IPS DF 6.9 (cell line): Measurements from ENCODE around the gene LRP1.
A peak's percentile ranks its signal among the peaks of the same experiment; 100 is the strongest.

Experiments used
- DNase-seq: peaks from one replicate; pipeline ENCODE4 v3.0.0-alpha.2; 2013; ENCODE audit warnings: low read depth, low spot score
- H3K27ac ChIP-seq: one replicate; pipeline ENCODE4 v1.5.1; 2013; ENCODE audit warnings: low read length, control low read depth
- H3K27me3 ChIP-seq: 2 replicates; pipeline ENCODE4 v1.6.1; 2013; ENCODE audit warnings: mild to moderate bottlenecking, low read length; ENCODE audit not compliant: control insufficient read depth, insufficient read depth
- H3K36me3 ChIP-seq: 2 replicates; pipeline ENCODE4 v1.6.1; 2013; ENCODE audit warnings: low read length; ENCODE audit not compliant: control insufficient read depth, insufficient read depth
- H3K4me1 ChIP-seq: 2 replicates; pipeline ENCODE4 v1.6.1; 2013; ENCODE audit warnings: low read length; ENCODE audit not compliant: control insufficient read depth, insufficient read depth
- H3K4me3 ChIP-seq: 2 replicates; pipeline ENCODE4 v1.5.1; 2013; ENCODE audit warnings: mild to moderate bottlenecking, low read length
- H3K9me3 ChIP-seq: 2 replicates; pipeline ENCODE4 v1.6.1; 2013; ENCODE audit warnings: low read length, inconsistent platforms; ENCODE audit not compliant: control insufficient read depth, insufficient read depth
- WGBS: extraction: QIAGEN DNeasy Blood & Tissue Kit; methylation state at CpG from one replicate; pipeline ENCODE4 v1.1.7; 2013; ENCODE audit warnings: mixed read lengths, missing lambda C conversion rate; ENCODE audit not compliant: insufficient read length, insufficient coverage; 5-methylcytosine and 5-hydroxymethylcytosine counted together

The LRP1 gene

DNA sequence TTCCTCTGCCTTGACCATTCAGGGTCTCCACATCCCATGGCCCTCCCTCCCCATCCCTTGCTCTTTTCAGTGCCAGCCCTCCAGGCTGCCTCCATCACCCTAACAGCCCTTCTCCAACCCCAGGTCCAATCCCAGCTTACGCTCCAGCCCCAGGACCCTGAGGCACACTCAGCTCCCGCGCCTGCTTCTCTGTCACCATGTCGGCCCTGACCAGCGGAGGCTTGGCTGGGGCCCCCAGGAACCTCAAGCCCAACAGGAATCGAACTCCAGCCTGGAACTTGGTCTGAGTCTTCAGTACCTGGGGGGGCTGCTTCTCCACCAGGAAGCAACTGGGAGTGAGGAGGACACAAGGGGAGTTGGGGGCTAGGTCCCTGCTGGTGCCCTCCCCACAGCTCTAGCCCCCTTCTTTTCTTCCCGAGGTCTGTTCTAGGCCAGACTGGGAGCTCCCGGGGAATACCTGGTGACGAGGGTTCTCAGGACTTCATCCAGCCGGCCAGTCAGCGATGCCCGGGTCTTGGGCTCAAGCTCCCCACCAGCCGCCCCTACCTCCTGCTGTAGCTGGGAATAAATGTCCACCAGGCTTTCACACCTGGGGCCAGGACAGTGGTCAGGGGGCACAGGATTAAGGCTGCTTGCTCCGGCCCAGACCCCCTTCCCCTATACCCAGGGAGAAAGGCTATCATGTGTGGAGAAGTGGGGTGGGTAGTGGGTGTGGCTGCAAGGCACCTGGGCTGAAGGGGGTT is 23.1 kb upstream of the LRP1 start:
- H3K27ac ChIP-seq: no peak overlapping the region
- no peak overlapping the region for H3K4me3 ChIP-seq
- WGBS: no CpG with 5 or more reads among the region's 14 CpGs
- no peaks in the 10 kb centered on the region for H3K9me3 ChIP-seq
- H3K4me1 ChIP-seq: no peaks in the 10 kb centered on the region
- peaks cover 2% of the 10 kb centered on the region; the same call in 1 of the 2 replicates for H3K36me3 ChIP-seq
- H3K27me3 ChIP-seq: no peaks in the 10 kb centered on the region
- no peak for DNase-seq

DNA sequence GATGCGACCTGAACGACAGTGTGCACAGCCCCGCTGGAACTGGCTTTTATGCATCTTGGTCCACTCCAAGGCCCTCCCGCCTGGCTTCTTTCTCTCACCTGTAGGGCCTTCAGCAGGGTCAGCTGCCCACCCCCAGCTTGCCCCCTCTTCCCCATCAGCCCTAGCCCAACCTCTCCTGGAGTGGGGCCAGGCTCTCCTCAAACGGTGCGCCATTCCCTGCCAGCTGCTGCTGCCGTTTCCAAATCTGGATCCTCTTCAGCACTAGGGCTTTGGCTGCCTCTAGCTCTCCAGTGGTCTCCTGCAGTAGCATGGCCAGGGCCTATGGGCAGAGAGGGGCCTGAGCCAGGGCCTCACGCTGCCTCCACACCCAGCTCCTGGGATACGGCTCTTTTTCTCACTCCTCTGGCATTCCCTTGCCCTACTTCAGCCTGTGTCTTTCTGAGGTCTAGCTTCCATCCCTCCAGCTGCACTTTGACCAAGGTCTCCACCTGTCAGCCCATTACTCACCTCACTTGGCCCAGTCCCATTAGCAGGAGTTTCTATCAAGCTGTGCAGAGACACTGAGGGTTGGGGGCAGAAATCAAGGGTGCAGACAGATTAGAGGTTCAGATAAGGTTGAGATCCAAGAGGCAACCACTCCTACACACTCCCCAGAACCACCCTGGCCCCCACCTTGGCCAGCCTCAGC is 22.1 kb upstream of the LRP1 start:
- no CpG with 5 or more reads among the region's 9 CpGs for WGBS
- H3K4me3 ChIP-seq: no peak overlapping the region
- no peaks in the 10 kb centered on the region; the same call in 1 of the 2 replicates for H3K4me1 ChIP-seq
- H3K9me3 ChIP-seq: no peaks in the 10 kb centered on the region
- no peaks in the 10 kb centered on the region for H3K27me3 ChIP-seq
- DNase-seq: no peak
- peaks cover 2% of the 10 kb centered on the region; the same call in 1 of the 2 replicates for H3K36me3 ChIP-seq
- no peak overlapping the region for H3K27ac ChIP-seq

GRCh38 chr12:57107456-57108155 is 20.7 kb upstream of the LRP1 start:
- WGBS: no CpG with 5 or more reads among the region's 7 CpGs

DNA sequence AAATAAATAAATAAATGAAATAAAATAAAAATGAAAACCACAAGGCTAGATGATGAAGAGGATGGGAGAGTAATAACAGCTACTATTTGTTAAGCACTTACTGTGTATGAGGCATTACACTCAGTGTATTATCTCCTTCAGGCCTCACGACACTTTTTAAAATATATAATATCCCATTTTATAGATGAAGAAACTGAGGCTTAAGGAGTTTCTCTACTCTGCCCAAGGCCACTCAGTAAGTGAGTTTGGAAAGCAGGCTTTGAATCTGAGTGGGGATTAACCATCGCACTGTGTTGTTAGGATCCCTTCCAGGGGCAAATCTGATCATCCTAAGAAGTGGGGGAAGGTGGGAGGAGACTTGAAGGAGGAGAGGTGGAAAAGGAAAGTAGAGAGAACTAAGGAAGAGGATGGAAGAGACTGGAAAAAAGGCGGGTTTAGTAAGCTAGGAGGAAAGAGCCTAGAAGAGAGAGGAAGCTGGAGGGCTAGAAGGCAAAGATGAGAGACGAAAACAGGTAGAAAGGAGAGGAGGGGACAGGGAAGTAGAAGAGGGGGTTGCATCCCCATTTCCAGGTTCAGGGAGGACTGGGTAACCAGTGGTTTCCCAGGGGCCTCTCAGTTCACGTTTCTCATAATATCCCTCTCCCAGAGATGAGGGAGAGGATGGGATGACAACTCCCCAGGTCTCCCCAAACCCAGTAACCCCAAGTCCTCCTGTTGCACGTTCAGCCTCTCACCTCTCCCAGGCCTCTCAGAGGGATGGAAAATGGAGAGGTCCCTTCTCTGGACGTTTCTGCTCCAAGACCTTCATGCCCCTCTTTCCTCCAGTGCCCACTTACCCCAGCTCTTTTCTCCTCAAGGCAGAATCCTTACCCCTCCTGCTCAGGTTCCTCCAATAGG is 18.8 kb upstream of the LRP1 start:
- no peaks in the 10 kb centered on the region for H3K9me3 ChIP-seq
- no peak overlapping the region for H3K27ac ChIP-seq
- WGBS: no CpG with 5 or more reads among the region's 7 CpGs
- peaks cover 2% of the 10 kb centered on the region; the same call in 1 of the 2 replicates for H3K36me3 ChIP-seq
- peaks cover 2% of the 10 kb centered on the region; the same call in 1 of the 2 replicates for H3K4me1 ChIP-seq
- no peak overlapping the region for H3K4me3 ChIP-seq
- DNase-seq: no peak
- no peaks in the 10 kb centered on the region for H3K27me3 ChIP-seq

More at GRCh38 chr12:57107456-57108155, 20.7 kb upstream of the LRP1 start:
- H3K4me1 ChIP-seq: peaks cover 2% of the 10 kb centered on the region; the same call in 1 of the 2 replicates
- H3K27me3 ChIP-seq: no peaks in the 10 kb centered on the region
- no peak overlapping the region for H3K27ac ChIP-seq
- no peak overlapping the region for H3K4me3 ChIP-seq
- DNase-seq: no peak
- H3K9me3 ChIP-seq: no peaks in the 10 kb centered on the region
- H3K36me3 ChIP-seq: peaks cover 2% of the 10 kb centered on the region; the same call in 1 of the 2 replicates

DNA sequence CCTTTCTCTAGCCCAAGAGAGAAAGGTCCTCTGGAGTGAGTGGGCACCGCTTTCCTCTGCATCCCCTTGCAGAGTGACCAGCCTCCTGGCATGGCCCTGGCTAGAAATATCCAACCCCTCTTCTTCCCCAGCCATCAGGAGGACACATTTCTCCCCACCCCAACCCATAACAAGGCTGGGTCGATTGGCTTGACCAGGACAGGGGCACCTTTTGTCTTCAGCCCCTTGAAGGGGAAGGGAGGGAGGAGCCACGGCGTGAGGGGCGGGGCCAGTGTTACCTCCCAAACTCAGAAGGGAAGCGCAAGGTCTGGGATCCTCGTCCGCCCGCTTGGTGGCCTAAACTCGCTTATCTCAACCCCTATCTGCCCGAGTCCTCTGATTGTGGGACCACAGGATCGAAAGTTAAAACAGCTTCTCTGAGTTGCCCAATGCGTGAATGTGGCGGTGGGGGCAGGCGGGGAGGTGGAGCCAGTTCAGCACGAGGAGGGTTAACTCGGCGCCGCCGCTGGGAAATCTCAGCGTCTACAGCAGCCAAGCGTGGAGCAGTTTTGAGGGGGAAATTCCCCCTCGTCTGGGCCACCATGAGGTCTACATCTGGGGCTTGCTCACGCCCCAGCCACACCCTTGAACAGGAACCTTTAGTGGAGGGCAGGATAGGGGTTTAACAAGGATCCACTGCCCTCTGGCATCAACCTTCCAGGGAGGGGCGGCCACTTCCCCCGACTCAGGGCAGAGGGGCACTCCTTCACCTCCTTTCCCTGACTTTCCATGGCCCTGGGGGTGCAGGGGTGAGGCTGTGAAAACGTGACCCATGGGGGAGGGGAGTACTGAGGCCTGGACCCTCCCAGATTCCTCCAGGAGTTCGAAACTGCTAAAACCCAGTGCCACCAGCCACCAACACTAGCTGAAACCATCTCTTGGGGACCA is 17.9 kb upstream of the LRP1 start:
- no peaks in the 10 kb centered on the region for H3K9me3 ChIP-seq
- DNase-seq: no peak
- H3K36me3 ChIP-seq: peaks cover 2% of the 10 kb centered on the region; the same call in 1 of the 2 replicates
- peaks cover 2% of the 10 kb centered on the region; the same call in 1 of the 2 replicates for H3K4me1 ChIP-seq
- H3K4me3 ChIP-seq: peak overlapping the region; percentile 19; the same call in 1 of the 2 replicates
- peak overlapping the region; percentile 12 for H3K27ac ChIP-seq
- no peaks in the 10 kb centered on the region for H3K27me3 ChIP-seq
- WGBS: no CpG with 5 or more reads among the region's 28 CpGs

- Histone ChIP-seq H3K27me3 (no peaks in the 10 kb centered on the region), H3K36me3 (no peaks in the 10 kb centered on the region), H3K27ac (peak within 1 kb of the TSS; percentile 12), H3K9me3 (no peaks in the 10 kb centered on the region), H3K4me3 (peak within 1 kb of the TSS; percentile 19; the same call in 1 of the 2 replicates), H3K4me1 (peaks cover 2% of the 10 kb centered on the region; the same call in 1 of the 2 replicates)
- no CpG with 5 or more reads among the region's 13 CpGs for WGBS
- no peak for DNase-seq
These were observed 17.1 kb upstream of the LRP1 start, which contains the start of gene STAT6 for GRCh38 chr12:57111031-57111734. Gene STAT6, minus strand, starts transcription at chr12:57111362. Its CDS starts 3,084 bp downstream, at chr12:57108278.

DNA sequence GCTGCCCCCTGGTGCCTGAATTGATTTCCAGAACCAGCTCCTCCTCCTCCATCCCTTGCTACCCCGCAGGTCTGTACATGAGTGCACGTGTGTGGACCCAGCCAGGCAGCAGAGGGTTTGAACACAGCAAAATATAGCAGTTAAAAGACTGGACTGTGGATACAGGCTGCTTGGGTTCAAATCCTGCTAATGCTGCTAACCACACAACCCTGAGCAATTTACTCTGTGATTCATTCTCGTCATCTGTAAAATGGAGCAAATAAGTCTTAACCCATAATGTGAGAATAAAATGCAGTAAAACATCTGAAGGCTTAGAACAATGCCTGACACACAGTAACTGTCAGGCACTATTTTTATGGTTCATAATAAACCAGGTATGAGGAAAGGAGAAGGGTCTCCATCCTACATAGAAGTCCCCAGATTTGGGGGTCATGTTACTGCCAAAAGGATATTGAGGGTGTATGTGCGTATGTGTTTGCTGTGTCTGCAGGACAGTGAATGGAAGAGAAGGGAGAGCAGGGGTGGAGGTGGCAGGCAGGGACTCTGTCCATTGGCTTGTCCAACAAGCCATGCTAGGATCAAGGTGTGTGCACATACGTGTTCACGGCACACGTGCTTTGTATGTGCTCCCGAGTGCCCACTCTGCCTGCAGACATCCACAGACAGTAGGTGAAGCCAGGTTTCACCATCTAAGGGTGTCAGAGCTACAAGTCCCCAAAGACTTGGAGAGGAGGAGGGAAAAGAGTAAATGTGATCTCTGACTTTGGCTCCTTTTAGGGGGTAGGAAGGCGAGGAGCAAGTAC is 15.6 kb upstream of the LRP1 start:
- Histone ChIP-seq H3K4me3 (no peak overlapping the region), H3K36me3 (no peaks in the 10 kb centered on the region), H3K27ac (no peak overlapping the region), H3K4me1 (peaks cover 2% of the 10 kb centered on the region; the same call in 1 of the 2 replicates), H3K27me3 (no peaks in the 10 kb centered on the region), H3K9me3 (no peaks in the 10 kb centered on the region)
- whole genome bisulfite sequencing: no CpG with 5 or more reads among the region's 9 CpGs
- DNase-seq: no peak

DNA sequence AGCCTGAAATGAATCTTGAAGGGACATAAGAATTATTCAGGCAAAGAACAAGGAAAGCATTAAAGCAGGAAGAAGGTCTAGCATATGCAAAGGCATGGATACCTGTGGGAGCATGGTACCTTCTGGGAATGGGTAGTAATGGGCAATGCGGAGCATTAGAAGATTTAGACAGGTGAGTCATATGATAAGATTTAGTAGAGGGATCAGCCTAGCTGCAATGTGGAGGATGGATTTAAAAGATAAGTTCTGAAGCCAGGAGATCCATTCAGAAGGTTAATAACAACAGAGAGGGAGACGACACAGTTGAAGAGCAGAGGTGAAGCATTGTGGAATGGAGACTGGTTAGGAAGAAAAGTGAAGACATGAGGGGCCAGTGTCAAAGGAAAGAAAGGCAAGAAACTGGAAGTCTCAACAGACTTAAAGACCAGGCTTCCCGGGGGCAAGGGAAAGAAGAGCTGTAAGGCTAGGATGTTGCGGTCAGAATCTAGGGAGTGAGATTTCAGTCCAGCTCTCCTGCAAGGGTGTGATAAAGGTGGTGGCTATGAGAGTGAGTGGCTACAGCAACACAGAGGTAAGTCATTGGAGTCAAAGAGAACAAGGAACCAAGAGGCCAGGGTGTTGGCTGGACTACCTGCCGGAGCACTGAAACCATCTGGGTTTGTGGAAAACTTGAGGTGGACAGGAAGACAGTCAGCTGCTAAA is 11.6 kb upstream of the LRP1 start:
- Histone ChIP-seq H3K27me3 (no peaks in the 10 kb centered on the region), H3K27ac (no peak overlapping the region), H3K4me1 (no peaks in the 10 kb centered on the region; the same call in 1 of the 2 replicates), H3K4me3 (no peak overlapping the region), H3K36me3 (no peaks in the 10 kb centered on the region), H3K9me3 (no peaks in the 10 kb centered on the region)
- WGBS: no CpG with 5 or more reads among the region's 5 CpGs
- no peak for DNase-seq
